Activated T-cell treated with anti-CD3 and anti-CD28 coated beads for 48 hours (primary cell): Measurements from ENCODE around the gene SYNE2.
"Not testable (repeated sequence)": the region's sequence is repeated elsewhere in the genome, so short reads cannot be mapped to it uniquely, and the experiment has no call there.

Experiments used
- DNase-seq: peaks from one replicate; pipeline ENCODE4 v3.0.0-alpha.2; 2020; ENCODE audit warnings: low read depth

The SYNE2 gene

DNA sequence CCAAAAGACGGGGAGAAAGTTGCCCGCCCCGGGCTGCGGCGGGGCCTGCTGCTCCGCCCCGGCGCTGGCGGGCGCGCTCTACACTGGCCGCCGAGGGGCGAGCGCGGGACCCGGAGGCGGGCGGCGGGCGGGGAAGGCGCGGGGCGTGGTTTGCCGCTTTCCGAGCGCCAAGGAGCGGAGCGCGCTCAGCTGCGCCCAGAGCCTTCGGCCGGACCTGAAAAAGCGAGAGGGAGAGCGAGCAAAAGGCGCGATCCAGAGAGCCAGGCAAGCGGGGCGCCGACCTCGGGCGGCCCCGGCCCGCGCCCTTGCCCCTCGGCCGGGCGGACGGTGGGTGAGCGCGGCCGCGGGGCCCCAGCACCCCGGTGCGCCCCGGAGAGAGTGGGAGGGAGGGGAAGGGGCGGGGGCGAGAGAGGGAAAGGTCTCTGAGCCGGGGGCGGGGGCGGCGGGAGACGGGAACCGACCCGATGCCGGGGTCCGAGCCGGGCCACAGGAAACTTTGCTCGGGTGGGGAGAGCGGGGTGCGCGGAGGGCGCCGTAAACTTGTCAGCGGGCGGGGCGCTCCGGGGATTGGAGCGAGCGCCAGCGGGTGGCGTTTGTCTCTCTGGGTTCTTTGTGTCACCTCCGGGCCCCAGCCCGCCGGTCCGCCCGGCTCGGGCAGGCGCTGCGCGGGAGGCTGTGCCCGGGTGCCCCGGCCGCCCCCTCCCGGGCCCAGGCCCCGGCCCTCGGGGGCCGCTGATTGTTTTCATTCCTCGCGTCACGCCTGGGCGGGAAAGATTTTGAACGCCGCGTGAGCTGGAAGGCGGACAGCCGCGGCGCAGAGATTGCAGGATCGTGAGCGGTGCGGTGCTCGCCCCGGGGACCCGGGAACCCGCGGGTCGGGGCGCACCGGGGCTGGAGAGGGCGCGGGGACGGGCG lies at the start of gene SYNE2:
Gene SYNE2, plus strand, starts transcription at position 188 of the 915 bp plus-strand sequence. CDS start 56,145 bp downstream, outside the sequence.
- peak; percentile 83 for DNase-seq

DNA sequence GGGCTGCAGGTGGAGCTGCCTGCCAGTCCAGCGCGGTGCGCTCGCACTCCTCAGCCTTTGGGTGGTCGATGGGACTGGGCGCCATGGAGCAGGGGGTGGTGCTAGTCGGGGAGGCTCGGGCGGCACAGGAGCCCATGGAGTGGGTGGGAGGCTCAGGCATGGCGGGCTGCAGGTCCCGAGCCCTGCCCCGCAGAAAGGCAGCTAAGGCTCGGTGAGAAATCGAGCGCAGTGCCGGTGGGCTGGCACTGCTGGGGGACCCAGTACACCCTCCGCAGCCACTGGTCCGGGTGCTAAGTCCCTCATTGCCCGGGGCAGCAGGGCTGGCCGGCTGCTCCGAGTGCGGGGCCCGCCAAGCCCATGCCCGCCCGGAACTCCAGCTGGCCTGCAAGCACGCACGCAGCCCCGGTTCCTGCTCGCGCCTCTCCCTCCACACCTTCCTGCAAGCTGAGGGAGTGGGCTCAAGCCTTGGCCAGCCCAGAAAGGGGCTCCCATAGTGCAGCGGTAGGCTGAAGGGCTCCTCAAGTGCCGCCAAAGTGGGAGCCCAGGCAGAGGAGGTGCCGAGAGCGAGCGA lies 49.5 kb upstream of the SYNE2 start:
- not testable (repeated sequence) for DNase-seq

GRCh38 chr14:63806064-63806463 lies 46.7 kb upstream of the SYNE2 start:
- not testable (repeated sequence) for DNase-seq

DNA sequence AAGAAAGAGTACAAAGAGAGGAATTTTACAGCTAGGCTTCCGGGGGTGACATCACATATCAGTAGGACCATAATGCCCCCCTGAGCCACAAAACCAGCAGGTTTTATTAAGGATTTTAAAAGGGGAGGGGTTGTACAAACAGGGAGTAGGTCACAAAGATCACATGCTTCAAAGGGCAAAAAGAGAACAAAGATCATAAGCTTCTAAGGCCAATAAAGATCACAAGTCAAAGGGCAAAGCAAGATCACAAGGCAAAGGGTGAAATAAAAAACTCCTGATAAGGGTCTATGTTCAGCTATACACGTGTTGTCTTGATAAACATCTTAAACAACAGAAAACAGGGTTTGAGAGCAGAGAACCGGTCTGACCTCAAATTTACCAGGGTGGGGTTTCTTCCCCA lies 41.1 kb upstream of the SYNE2 start:
- DNase-seq: not testable (repeated sequence)

DNA sequence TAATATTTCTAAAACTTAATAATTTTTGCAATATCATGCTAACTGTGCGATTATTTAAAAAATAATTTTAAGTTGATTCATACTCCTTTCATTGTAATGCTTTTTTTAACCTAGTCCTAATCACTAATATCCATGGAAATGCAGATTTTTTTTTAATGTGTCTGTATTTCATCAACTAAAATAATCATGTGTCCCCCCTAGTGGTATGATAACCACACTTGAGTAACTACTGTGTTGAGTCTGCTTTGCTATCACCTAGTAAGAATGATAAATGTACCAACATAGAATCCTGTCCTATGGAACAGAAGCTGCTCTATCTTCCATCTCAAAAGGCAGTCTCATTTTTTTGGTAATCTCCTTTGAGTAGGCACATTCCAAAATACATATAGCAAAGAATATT lies 19.1 kb upstream of the SYNE2 start:
- no peak for DNase-seq

DNA sequence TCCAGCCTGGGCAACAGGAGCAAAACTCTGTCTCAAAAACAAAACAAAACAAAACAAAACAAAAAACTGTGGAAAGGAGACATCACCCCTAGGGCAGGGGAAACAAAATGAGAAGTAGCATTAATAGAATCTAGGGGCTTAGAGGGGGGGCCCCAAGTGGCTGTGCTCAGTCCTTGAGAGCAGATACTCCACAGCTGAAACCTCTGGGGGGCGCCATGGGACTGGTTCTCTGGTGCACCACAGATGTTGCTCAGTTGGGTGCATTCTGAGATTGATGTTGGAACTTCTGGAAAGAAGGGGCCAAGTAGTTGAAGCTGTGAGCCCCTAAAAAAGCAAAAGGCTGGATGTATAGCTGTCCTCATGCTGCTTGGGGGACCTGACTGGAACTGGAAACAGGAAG lies 11.8 kb upstream of the SYNE2 start:
- DNase-seq: no peak

DNA sequence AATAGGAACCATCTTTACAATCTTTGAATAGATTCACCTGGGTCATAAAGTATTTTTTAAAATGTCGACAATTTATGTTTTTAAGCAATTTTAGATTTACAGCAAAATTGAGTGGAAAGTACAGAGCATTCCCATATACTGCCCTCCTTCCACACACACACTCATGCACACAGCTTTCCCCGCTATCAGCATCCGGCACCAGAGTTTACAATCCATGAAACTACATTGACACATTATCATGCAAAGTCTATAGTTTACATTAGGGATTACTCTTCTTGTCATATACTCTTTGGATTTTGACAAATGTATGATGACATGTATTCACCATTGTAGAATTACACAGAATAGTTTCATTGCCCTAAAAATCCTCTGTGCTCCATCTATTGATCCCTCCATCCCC lies 9.0 kb upstream of the SYNE2 start:
- no peak for DNase-seq

- DNase-seq: no peak
Measured at GRCh38 chr14:63848890-63849289, 3.9 kb upstream of the SYNE2 start.

DNA sequence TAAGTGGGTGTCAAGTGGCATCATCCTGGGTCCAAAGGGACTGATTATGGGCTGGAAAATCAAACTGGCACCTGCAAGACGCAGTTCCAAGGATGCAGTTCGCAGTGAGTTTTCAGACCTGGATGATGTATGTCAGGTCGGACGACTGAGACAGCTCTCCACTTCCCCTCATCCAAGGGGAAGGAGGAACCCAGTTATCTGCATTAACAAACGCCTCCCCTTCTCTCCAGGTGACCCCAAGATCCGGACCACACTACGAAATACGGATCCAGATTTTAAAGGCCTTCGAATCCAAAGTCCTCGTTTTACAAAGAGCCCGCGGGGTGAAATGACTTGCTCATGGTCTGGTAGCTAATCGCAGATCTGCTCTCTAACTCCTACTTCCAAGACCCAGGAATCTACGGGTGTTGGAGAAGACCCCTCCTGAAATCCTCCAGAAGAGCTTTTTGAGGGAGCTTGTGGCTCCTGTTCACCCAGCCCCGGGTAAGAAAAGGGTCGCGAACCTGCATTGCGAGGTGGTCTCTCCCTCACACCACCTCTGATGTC lies 460 bp upstream of the SYNE2 start:
- no peak for DNase-seq

GRCh38 chr14:63853831-63854293 lies 1.1 kb downstream of the SYNE2 start:
- DNase-seq: peak; percentile 20

DNA sequence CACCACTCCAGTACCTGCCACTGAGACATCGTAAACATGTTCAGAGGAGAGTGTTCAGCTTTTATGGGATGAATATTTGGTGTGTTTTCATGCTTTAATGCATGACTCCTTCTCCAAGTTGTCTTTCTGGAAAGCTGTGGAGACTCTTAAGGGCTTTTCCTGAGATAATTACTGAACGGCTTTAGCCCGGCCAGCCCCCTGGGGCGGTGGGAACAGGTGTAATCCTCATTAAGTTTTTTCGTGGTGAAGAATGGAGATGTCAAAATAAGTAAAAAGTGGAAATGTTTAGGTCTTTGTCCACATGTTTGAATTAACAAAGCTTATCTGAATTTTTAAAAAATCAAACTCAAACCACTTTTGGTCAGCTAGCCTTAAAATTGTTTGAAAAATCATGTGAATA lies 1.5 kb downstream of the SYNE2 start:
- no peak for DNase-seq

- DNase-seq: no peak
Measured at GRCh38 chr14:63855281-63855680, 2.5 kb downstream of the SYNE2 start.

GRCh38 chr14:63857466-63858030 lies 4.7 kb downstream of the SYNE2 start:
- DNase-seq: no peak

DNA sequence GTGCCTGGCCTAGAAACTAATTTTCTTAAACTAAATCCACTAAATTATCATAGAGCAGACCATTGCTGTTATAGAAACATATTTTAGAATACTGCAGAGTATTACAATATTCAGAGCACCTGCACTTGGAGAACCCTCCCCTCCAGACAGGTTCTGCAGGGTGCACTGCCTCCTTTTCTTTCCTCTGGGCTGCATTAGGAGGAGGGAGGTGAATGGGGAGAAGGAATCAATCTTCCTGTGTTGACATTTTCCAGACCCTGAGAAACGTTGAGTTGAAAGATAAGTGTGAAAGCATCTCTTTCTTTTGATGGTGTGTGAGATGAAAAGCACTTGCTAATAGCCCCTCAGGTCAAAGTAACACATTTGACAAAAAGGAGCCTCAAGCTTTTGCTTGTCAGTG lies 7.3 kb downstream of the SYNE2 start:
- DNase-seq: no peak

DNA sequence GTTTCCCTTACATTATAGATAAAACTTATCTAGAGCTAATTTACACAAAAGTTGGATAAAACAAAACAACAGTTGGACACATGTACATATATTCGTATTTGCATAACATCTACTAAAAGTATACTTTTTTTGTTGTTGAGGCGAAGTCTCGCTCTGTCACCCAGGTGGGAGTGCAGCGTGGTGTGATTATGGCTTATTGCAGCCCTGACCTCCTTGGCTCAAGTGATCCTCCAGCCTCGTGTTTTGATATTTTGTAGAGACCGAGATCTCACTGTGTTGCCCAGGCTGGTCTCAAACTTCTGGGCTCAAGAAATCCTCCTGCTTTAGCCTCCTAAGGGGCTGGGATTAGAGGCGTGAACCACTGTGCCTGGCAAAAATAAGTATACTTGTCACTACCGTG lies 9.4 kb downstream of the SYNE2 start:
- DNase-seq: no peak

- no peak for DNase-seq
Measured at GRCh38 chr14:63863004-63863403, 10.2 kb downstream of the SYNE2 start.

GRCh38 chr14:63864775-63865174 lies 12.0 kb downstream of the SYNE2 start:
- DNase-seq: not testable (repeated sequence)

DNA sequence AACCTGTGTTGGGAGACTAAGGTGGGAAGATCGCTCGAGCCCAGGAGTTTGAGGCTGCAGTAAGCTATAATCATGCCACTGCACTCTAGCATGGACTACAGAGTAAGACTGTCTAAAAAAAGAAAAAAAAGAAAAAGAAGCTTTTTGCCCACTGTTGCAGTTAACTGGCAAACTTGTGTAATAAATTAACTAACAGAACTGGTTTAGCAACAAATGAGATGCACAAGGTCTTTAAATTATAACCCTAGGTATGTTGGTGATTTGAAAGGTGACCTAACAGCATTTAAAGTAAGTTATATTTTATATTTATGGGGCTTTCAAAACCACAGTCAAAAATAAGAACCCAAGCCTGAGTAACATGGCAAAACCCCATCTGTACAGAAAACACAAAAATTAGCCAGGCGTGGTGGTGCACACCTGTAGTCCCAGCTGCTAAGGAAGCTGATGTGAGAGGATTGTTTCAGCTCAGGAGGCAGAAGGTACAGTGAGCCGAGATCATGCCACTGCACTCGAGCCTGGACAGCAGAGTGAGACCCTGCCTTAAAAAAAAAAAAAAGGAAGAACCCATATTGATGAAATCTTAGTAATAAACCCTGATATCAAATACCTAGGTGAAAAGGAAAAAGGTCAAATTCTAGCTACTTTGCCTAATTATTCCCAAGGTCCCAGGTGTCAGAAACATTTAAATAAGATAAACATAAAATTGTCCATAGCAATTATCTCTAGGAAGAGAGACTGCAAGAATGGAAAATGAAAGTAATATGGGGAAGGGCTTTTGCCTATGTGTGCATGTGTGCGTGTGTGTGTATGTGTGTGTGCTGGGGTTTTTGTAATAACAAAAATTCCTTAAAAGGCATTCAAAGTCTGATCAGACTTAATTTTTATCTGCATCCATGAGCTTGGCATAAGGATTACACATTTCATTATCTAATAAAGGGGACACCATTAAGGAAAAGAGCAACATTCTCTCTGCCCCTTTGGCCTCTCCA lies 15.4 kb downstream of the SYNE2 start:
- DNase-seq: no peak

DNA sequence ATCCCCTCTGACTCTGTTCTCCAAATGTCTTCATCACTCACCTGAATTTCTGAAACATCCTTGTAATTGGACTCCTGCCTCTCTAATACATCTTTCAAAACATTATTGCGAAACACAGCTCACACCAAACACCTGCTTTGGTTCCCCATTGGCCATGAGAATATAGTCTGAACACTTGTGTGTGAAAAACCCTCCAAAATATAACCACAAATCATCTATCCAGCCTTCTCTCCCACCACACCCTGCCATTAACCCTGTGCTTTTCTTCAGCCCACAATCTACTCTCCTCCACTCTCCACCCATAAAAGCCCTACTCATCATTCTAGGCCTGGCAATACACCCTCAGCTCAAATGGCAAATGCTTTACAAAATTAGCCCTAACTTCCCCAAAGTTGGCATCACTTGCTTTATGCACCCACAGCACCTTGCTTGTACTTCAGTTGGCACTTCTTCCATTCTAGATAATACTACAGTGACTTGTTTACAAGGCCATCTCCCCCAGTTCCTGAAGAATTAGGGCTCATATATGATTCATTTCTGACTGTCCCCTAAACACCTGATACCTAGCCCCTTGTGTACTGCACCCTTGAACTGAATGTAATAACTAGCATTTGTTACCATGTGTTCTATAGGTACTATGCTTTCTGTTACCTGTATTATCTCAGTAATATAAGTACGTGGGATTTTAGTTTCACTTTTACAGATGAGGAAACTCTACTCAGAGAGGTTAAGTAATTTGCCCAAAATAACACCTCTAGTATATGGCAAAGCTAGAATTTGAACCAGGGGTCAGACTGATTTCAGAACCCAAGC lies 17.3 kb downstream of the SYNE2 start:
- DNase-seq: not testable (repeated sequence)

DNA sequence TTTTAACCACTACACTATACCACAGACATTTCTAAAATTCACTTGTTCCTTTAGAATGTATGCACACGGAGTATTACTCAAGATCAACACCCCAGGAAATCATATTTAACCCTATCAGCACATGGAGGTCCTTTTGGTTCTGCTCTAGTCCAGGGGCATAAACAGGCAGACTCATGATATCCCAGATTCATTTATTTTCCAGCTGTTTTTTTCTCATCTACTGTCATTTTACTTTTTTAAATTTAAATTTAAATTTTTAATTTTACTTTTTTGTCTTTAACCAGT lies 17.9 kb downstream of the SYNE2 start:
- not testable (repeated sequence) for DNase-seq

- DNase-seq: no peak
Measured at GRCh38 chr14:63874223-63874622, 21.4 kb downstream of the SYNE2 start.
